Cardiac muscle cell (in vitro differentiated cells and primary cell): ENCODE data around the gene CFAP70. TPM values are rescaled to one million over a fixed set of nuclear protein-coding genes. Genes with fewer than 3 reads are reported as not detected.
"Not testable (repeated sequence)": the region's sequence is repeated elsewhere in the genome, so short reads cannot be mapped to it uniquely, and the experiment has no call there.

Experiments
- DNase-seq, 2 donors: peaks; one replicate each; pipeline versions ENCODE4 v3.0.0 to v3.0.0-alpha.2; 2010 to 2017; ENCODE audit warnings: low read depth in 1 of 2, low spot score in 1 of 2
- H3K27ac ChIP-seq: fragments of 200-600 bp; sonication (generic); 2 replicates; pipeline ENCODE4 v1.5.1; 2016
- H3K27me3 ChIP-seq: fragments of 200-600 bp; sonication (generic); 2 replicates; pipeline ENCODE4 v1.6.0; 2016; ENCODE audit warnings: control low read depth
- H3K36me3 ChIP-seq: fragments of 200-600 bp; sonication (generic); 2 replicates; pipeline ENCODE4 v1.5.1; 2016; ENCODE audit warnings: control low read depth
- H3K4me1 ChIP-seq: fragments of 200-600 bp; sonication (generic); 2 replicates; pipeline ENCODE4 v1.8.1; 2017; ENCODE audit warnings: low read depth, mild to moderate bottlenecking, mixed run types
- H3K4me3 ChIP-seq: fragments of 200-600 bp; sonication (generic); 2 replicates; pipeline ENCODE4 v1.5.1; 2016; ENCODE audit warnings: mild to moderate bottlenecking
- H3K9me3 ChIP-seq: fragments of 200-600 bp; sonication (generic); 2 replicates; pipeline ENCODE4 v1.5.1; 2017; ENCODE audit warnings: low read depth, mild to moderate bottlenecking, control low read depth
- polyA plus RNA-seq: library from polyadenylated mRNA; unstranded; fragments of >200 nt; fragmentation: Nextera tagmentation; extraction: Ambion mirVana; gene quantifications from 2 replicates; pipeline ENCODE4 v1.2.1, GENCODE V29; 2016
- total RNA-seq: library from RNA; depleted of rRNA; stranded (reverse); fragments of >200 nt; gene quantifications from 2 replicates; pipeline ENCODE4 v1.2.3, GENCODE V29; 2016
- TF ChIP-seq, protein P1 (sequence below): IDR thresholded peaks from 2 replicates; pipeline ENCODE4 v1.5.1; 2012; ENCODE audit warnings: low read depth, mild to moderate bottlenecking, low read length

CFAP70 gene
- total and polyA plus RNA-seq, 2 experiments from 2014 or later = 1.9 to 4.0 TPM

GRCh38 chr10:73340121-73340520 is 18.5 kb downstream of the CFAP70 start:
- no peaks in the 10 kb centered on the region for H3K4me1 ChIP-seq
- no peaks in the 10 kb centered on the region for H3K36me3 ChIP-seq
- H3K27ac ChIP-seq = no peak overlapping the region
- H3K27me3 ChIP-seq = no peaks in the 10 kb centered on the region
- no peak overlapping the region for H3K4me3 ChIP-seq
- no peak for DNase-seq
- TF ChIP-seq, protein P1, sequence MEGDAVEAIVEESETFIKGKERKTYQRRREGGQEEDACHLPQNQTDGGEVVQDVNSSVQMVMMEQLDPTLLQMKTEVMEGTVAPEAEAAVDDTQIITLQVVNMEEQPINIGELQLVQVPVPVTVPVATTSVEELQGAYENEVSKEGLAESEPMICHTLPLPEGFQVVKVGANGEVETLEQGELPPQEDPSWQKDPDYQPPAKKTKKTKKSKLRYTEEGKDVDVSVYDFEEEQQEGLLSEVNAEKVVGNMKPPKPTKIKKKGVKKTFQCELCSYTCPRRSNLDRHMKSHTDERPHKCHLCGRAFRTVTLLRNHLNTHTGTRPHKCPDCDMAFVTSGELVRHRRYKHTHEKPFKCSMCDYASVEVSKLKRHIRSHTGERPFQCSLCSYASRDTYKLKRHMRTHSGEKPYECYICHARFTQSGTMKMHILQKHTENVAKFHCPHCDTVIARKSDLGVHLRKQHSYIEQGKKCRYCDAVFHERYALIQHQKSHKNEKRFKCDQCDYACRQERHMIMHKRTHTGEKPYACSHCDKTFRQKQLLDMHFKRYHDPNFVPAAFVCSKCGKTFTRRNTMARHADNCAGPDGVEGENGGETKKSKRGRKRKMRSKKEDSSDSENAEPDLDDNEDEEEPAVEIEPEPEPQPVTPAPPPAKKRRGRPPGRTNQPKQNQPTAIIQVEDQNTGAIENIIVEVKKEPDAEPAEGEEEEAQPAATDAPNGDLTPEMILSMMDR = no peak
- no peaks in the 10 kb centered on the region for H3K9me3 ChIP-seq

DNA sequence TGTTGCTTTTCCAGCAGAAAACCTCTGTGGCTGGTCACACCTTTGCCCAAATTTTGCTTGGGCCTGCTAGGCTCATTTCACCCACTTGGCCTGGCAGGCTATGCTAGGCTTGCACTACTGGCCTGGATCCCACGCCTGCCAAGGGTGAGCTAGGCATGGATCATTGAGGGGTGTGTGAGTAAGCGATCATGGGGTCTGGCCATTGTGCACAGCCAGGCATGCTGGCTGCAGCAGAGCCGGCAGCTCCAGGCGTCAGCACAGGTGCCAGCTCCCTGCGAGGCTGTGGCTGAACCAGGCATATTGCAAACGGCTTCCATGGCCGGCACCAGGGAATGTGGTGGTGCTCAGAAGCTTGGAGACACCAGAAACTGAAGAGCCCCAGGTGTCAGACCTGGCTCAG is 19.2 kb downstream of the CFAP70 start:
- H3K9me3 ChIP-seq = no peaks in the 10 kb centered on the region
- no peaks in the 10 kb centered on the region for H3K4me1 ChIP-seq
- H3K27ac ChIP-seq = no peak overlapping the region
- H3K4me3 ChIP-seq = no peak overlapping the region
- H3K36me3 ChIP-seq = no peaks in the 10 kb centered on the region
- H3K27me3 ChIP-seq = no peaks in the 10 kb centered on the region
- TF ChIP-seq, protein P1 = no peak
- no peak for DNase-seq

- H3K27me3 ChIP-seq = no peaks in the 10 kb centered on the region
- TF ChIP-seq, protein P1 = no peak
- H3K4me3 ChIP-seq = no peak overlapping the region
- DNase-seq = no peak
- H3K9me3 ChIP-seq = no peaks in the 10 kb centered on the region
- no peaks in the 10 kb centered on the region for H3K36me3 ChIP-seq
- no peak overlapping the region for H3K27ac ChIP-seq
- no peaks in the 10 kb centered on the region for H3K4me1 ChIP-seq
These were observed 19.8 kb downstream of the CFAP70 start for GRCh38 chr10:73338801-73339368.

DNA sequence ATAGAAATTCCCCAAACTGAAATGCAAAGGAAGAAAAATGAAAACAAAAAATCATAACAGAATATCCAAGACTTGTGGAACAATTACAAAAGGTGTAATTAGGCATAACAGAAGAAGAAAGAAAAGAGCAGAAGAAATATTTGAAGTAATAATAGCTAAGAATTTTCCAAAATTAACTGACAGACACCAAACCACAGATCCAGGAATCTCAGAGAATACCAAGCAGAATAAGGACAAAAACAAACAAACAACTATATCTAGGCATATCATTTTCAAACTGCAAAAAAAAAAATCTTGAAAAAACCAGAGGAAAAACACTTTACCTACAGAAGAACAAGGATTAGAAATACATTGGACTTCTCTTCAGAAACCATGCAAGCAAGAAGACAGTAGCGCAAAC is 25.5 kb downstream of the CFAP70 start:
- Histone ChIP-seq H3K4me1 (no peaks in the 10 kb centered on the region), H3K36me3 (no peaks in the 10 kb centered on the region), H3K27ac (no peak overlapping the region), H3K4me3 (no peak overlapping the region), H3K27me3 (no peaks in the 10 kb centered on the region), H3K9me3 (no peaks in the 10 kb centered on the region)
- no peak for DNase-seq
- TF ChIP-seq, protein P1 = no peak

DNA sequence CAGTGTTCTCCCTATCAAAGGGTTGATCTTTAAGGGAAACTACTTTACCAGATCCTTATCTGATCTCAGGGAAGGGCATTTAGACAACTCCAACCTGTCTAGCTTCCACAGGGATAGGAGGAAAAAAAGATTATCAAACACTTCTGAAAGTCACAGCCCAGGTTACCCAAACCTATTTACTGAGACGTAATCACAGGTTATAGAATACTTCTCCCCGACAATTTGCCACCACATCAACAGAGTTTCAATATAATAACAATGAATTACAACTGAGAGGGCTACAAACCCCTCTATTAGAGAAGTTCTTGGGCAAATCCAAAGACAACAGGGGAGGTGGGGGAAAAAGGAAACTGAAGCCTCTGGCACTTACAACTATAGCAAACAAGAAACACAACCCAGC is 26.3 kb downstream of the CFAP70 start:
- TF ChIP-seq, protein P1 = no peak
- Histone ChIP-seq H3K27ac (no peak overlapping the region), H3K4me3 (no peak overlapping the region)

GRCh38 chr10:73328523-73328922 is 30.1 kb downstream of the CFAP70 start:
- not testable (repeated sequence) for H3K4me3 ChIP-seq, H3K4me1 ChIP-seq, H3K27ac ChIP-seq, DNase-seq, H3K9me3 ChIP-seq, H3K27me3 ChIP-seq, H3K36me3 ChIP-seq

More for the DNA sequence above, 26.3 kb downstream of the CFAP70 start:
- no peaks in the 10 kb centered on the region for H3K9me3 ChIP-seq
- H3K36me3 ChIP-seq = no peaks in the 10 kb centered on the region
- H3K4me1 ChIP-seq = no peaks in the 10 kb centered on the region
- no peak for DNase-seq
- H3K27me3 ChIP-seq = no peaks in the 10 kb centered on the region

DNA sequence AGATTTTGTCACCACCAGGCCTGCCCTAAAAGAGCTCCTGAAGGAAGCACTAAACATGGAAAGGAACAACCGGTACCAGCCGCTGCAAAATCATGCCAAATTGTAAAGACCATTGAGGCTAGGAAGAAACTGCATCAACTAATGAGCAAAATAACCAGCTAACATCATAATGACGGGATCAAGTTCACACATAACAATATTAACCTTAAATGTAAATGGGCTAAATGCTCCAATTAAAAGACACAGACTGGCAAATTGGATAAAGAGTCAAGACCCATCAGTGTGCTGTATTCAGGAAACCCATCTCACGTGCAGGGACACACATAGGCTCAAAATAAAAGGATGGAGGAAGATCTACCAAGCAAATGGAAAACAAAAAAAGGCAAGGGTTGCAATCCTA is 33.4 kb downstream of the CFAP70 start:
- not testable (repeated sequence) for H3K9me3 ChIP-seq, H3K36me3 ChIP-seq, H3K27ac ChIP-seq, H3K27me3 ChIP-seq, H3K4me3 ChIP-seq, DNase-seq, H3K4me1 ChIP-seq

GRCh38 chr10:73323582-73323981 is 35.1 kb downstream of the CFAP70 start:
- not testable (repeated sequence) for H3K36me3 ChIP-seq

More at GRCh38 chr10:73323582-73323981, 35.1 kb downstream of the CFAP70 start:
- H3K4me1 ChIP-seq, H3K27ac ChIP-seq, H3K27me3 ChIP-seq, H3K4me3 ChIP-seq, H3K9me3 ChIP-seq, DNase-seq: not testable (repeated sequence)
